GM19238 (cell line): ENCODE results near the gene SCAP.

Experiments
- DNase-seq: peaks from one replicate; pipeline ENCODE4 v3.0.0; 2011; ENCODE audit warnings: low spot score; ENCODE audit not compliant: insufficient read length

Gene SCAP

DNA sequence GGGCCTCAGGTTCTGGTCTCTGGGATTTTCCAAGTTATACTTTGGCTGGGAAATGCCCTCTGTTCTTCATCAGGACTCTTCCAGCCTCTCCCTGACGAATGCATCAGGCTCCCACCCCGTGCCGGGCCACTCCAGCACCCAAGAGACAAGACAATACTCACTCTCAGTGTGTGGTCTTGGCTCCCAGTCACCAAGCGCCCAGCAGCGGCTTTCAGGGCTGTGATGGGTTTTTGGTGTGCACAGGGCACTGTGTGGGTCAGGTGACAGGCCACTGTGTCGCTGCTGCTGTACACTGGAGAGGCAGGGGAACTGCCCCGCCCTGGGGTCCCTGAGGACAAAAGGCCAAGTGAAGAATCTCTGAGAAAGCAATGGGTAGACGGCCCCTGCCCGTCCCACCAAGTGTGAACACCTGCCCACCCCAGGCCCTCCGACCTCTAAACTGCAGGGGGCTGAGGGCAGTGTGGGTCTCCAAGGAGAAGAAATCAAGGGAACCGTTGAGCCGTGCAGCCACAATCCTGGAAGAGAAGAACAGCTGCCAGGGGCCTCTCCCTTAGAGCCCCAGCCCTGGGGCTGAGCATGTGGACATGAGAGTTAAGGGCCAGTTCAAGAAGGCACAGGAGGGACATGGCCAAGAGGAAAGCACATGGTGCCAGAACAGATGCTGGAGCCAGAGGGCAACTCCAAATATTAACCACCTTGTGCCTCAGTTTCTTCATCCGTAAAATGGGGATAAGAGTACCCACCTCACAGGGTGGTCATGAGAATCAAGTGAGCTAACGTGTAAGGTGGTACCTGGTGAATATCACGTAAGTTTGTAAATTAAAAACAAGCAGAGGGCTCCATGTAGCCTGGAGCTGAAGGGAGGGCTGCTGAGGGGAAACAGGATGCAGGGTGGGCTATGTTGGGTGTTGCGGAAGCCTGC lies 60.8 kb downstream of the SCAP start:
- no peak for DNase-seq

GRCh38 chr3:47414161-47414564 lies 61.6 kb downstream of the SCAP start:
- DNase-seq = no peak

- DNase-seq = no peak
Observed at GRCh38 chr3:47413751-47414150, 62.0 kb downstream of the SCAP start.

- no peak for DNase-seq
Observed at GRCh38 chr3:47412842-47413520, 62.8 kb downstream of the SCAP start.

DNA sequence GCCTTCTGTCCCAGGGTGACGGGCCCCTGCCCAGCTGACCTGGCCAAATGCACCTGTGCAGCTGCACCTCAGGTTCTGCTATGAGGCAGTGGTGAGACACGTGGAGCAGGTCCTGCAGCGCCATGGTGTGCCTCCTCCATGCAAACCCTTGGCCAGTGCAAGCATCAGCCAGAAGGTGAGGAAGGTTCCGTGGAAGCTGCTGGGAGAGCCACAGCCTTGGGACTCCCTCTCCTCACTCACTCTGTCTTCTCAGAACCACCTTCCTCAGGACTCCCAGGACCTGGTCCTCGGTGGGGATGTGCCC lies 63.3 kb downstream of the SCAP start:
- no peak for DNase-seq

- no peak for DNase-seq
Observed at GRCh38 chr3:47411696-47412452, 63.9 kb downstream of the SCAP start.

- no peak for DNase-seq
Observed at GRCh38 chr3:47410801-47411646, 64.7 kb downstream of the SCAP start.

DNA sequence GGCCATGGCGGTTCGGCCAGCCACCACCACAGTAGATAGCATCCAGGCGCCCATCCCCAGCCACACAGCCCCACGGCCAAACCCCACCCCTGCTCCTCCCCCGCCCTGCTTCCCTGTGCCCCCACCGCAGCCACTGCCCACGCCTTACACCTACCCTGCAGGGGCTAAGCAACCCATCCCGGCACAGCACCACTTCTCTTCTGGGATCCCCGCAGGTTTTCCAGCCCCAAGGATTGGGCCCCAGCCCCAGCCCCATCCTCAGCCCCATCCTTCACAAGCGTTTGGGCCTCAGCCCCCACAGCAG lies 65.4 kb downstream of the SCAP start:
- no peak for DNase-seq

DNA sequence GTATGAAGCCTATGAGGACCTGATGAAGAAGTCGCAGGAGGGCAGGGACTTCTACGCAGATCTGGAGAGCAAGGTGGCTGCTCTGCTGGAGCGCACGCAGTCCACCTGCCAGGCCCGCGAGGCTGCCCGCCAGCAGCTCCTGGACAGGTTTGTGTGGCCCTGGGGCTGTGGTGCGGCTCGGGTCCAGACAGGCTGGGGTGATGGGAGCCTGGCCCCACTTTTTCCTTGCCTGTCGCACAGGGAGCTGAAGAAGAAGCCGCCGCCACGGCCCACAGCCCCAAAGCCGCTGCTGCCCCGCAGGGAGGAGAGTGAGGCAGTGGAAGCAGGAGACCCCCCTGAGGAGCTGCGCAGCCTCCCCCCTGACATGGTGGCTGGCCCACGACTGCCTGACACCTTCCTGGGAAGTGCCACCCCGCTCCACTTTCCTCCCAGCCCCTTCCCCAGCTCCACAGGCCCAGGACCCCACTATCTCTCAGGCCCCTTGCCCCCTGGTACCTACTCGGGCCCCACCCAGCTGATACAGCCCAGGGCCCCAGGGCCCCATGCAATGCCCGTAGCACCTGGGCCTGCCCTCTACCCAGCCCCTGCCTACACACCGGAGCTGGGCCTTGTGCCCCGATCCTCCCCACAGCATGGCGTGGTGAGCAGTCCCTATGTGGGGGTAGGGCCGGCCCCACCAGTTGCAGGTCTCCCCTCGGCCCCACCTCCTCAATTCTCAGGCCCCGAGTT lies 65.9 kb downstream of the SCAP start:
- DNase-seq = no peak

- DNase-seq = no peak
Observed at GRCh38 chr3:47409284-47409683, 66.5 kb downstream of the SCAP start.

- DNase-seq = no peak
Observed at GRCh38 chr3:47408839-47409229, 66.9 kb downstream of the SCAP start.

- DNase-seq = no peak
Observed at GRCh38 chr3:47407896-47408838, 67.6 kb downstream of the SCAP start.

DNA sequence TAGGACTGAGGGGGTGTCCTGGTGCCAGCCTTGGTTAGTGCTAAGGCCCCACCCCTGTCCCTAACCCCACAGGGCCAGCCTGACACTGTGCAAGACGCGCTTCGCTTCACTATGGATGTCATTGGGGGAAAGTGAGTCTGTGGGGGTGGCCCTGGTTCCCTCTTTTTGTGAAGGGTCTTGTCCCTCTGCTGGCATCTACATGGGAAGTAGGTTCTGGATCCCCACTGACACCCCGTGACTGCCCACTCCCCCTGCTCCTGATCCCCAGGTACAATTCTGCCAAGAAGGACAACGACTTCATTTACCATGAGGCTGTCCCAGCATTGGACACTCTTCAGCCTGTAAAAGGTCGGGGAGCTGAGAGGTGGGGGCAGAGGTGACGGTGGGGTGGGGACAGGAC lies 68.5 kb downstream of the SCAP start:
- DNase-seq = no peak

DNA sequence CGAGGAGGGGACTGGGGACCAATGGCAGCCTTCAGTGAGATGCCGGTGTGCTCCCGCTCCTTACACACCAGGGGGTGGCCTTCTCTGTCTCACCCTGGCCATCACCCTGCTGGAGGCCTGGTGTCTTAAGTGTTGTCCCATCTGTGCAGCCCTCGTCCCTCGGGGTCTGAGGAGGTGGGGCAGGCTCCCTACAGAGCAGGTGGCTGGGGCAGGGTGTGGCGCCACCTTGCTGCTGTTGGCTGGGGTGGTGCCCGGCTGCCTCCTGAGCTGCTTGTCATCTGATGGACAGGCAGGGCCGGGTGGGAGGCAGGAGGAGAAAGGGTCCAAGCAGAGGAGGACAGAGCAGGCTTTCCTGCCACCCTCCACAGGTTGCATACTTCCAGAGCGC lies 69.0 kb downstream of the SCAP start:
- no peak for DNase-seq

DNA sequence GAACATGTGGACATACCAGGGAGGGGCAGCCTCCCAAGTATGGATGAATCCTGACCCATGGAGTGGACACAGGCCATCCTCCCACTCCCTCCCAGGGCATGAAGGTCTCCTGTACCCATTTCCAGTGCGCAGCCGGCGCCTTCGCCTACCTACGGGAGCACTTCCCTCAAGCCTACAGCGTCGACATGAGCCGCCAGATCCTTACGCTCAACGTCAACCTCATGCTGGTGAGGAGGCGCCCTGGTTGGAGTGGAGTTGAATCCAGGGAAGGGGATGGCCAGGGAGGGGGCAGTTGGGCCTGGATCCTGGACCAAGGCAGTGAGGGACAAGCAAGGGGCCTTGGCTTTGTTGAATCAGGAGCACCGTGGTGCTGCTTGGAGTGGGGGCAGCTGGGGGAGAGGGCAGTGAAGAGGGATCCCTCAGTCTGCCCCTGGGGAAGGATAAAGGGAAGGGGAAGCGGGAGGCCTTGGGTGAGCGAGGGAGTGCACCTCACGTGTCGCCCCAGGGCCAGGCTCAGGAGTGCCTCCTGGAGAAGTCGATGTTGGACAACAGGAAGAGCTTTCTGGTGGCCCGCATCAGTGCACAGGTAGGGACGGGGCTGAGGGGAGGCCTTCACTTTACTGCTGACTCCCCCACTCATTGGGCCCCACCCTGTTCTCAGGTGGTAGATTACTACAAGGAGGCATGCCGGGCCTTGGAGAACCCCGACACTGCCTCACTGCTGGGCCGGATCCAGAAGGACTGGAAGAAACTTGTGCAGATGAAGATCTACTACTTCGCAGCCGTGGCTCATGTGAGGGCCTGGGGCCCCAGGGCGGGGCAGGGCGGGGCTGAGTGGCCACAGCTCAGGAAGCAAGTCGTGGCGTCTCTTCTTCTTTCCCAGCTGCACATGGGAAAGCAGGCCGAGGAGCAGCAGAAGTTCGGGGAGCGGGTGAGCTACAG lies 69.7 kb downstream of the SCAP start:
- no peak for DNase-seq

GRCh38 chr3:47404955-47405790 lies 70.6 kb downstream of the SCAP start:
- DNase-seq = no peak

DNA sequence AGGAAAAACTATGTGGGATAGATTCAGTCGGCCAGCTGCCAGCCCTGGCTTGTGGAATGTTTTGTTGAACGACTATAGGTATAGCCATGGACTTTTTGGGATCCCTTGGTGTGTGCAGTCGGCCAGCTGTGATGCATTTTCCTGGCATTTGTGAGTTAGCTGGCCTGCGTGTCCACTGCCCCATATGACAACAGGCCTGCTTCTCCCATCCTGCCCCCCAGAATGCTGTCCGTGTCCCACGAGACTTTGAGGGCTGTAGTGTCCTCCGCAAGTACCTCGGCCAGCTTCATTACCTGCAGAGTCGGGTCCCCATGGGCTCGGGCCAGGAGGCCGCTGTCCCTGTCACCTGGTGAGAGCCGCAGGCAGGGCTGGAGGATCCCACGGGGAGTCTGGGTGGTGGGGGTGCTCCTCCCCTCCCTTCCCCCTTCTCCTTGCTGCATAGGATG lies 71.3 kb downstream of the SCAP start:
- no peak for DNase-seq
